Femur (tissue), 1 donor: ENCODE results near the gene EIF4A3.
"Not testable (repeated sequence)": the region's sequence is repeated elsewhere in the genome, so short reads cannot be mapped to it uniquely, and the experiment has no call there.

Source experiments
- DNase-seq: peaks from one replicate; pipeline ENCODE4 v3.0.0-alpha.2; 2017

Gene EIF4A3

GRCh38 chr17:80169784-80170500, 23.0 kb upstream of the EIF4A3 start, which contains the start of gene CARD14:
Gene CARD14, plus strand, starts transcription at chr17:80170030. Its CDS starts 11,409 bp downstream, at chr17:80181439.
- no peak for DNase-seq

- DNase-seq: no peak
These were observed 22.2 kb upstream of the EIF4A3 start for GRCh38 chr17:80169107-80169506.

- no peak for DNase-seq
These were observed 21.4 kb upstream of the EIF4A3 start for GRCh38 chr17:80168371-80168770.

DNA sequence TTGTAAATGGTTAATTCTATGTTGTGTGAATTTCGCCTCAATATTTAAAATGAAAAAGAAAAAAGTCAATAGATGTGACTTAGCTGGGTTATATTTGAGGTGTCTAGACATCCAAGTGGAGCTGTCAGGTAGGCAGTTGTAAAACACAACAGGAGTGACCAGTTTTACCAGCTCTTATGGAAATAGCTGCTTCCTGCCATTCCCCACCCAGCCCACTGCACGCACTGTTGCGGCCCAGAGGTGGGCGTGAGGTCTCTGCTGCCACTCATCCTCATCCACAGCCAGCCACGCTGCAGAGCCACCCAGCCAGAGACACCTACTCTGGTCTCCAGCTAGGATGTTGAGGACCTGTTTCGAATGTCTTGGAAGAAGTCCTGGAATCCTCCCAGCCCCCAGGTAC, 19.5 kb upstream of the EIF4A3 start:
- no peak for DNase-seq

GRCh38 chr17:80164185-80164584, 17.3 kb upstream of the EIF4A3 start:
- no peak for DNase-seq

DNA sequence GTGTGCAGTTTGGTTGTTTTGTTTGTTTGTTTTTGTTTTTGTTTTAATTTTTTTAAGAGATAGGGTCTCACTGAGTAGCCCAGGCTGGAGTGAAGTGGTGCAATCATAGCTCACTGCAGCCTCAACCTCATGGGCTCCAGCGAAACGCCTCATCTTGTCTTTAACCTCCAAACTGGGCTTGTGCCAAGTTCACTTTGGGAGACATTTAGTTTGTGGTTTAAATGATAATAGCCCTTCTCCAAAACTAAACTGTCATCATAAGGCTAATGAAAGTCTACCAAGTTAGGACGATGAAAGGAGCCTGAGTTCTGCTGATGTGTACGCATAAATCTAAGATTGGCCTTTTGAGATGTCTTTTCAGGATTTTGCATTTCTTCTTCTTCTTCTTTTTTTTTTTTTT, 16.4 kb upstream of the EIF4A3 start:
- DNase-seq: no peak

DNA sequence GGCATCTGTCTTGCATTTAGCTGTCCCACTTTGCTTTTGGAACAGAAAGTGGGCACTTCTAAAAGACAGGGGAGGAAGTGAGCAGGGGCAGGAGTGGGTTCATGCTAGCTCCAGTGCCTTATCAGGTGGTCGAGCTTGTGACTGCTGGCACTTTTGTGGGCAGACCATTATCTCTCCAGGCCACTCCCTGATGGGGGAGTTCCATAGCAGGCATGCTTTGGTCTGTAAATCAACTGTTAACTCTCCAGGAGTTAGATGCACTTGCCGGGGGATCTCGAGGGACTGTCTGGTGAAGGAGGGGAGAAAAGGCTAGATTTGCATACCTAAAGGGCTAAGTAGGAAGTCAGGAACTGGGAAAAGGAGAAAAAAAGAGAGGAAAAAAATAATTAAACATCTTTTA, 13.6 kb upstream of the EIF4A3 start:
- DNase-seq: no peak

DNA sequence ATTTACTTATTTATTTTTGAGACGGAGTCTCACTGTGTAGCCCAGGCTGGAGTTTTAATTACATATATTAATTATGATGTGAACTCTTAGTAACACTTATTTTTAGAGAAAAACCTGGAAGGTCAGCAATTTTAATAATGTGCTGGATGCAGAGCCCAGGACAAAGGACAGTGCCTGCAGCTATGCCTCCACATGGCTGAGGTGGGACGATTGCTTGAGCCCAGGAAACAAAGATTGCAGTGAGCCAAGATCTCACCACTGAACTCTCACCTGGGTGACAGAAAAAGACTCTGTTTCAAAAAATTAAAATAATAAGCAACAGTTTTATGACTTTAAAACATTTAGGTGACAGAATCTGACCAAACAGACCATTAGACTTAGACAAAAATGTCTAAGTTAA, 11.9 kb upstream of the EIF4A3 start:
- DNase-seq: no peak

GRCh38 chr17:80155600-80155999, 8.7 kb upstream of the EIF4A3 start:
- DNase-seq: not testable (repeated sequence)

- no peak for DNase-seq
These were observed 7.2 kb upstream of the EIF4A3 start for GRCh38 chr17:80154166-80154565.

- DNase-seq: no peak
These were observed 6.1 kb upstream of the EIF4A3 start for GRCh38 chr17:80153004-80153403.

DNA sequence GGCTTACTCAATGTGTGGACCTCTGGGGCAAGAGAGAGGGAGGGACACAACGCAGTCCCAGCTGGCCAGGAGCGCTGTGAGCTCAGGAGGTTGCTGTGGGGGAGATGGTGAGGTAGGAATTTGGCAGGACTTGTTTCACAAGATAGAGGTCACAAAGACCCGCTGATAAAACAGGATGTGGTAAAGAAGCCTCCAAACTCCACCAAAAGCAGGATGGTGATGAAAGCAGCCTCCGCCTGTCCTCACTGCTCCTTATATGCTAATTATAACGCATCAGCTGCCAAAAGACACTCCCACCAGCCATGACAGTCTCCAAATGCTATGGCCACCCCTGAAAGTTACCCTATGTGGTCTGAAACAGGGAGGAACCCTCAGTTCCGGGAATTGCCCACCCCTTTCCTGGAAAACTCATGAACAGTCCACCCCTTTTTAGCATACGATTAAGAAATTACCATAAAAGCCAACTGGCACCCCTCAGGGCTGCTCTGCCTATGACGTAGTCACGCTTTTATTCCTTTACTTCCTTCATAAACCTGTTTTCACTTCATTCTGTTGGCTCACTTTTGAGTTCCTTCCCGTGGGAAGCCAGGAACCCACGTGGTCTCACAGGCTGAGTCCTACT, 5.3 kb upstream of the EIF4A3 start:
- no peak for DNase-seq

GRCh38 chr17:80151333-80151732, 4.4 kb upstream of the EIF4A3 start:
- DNase-seq: no peak

DNA sequence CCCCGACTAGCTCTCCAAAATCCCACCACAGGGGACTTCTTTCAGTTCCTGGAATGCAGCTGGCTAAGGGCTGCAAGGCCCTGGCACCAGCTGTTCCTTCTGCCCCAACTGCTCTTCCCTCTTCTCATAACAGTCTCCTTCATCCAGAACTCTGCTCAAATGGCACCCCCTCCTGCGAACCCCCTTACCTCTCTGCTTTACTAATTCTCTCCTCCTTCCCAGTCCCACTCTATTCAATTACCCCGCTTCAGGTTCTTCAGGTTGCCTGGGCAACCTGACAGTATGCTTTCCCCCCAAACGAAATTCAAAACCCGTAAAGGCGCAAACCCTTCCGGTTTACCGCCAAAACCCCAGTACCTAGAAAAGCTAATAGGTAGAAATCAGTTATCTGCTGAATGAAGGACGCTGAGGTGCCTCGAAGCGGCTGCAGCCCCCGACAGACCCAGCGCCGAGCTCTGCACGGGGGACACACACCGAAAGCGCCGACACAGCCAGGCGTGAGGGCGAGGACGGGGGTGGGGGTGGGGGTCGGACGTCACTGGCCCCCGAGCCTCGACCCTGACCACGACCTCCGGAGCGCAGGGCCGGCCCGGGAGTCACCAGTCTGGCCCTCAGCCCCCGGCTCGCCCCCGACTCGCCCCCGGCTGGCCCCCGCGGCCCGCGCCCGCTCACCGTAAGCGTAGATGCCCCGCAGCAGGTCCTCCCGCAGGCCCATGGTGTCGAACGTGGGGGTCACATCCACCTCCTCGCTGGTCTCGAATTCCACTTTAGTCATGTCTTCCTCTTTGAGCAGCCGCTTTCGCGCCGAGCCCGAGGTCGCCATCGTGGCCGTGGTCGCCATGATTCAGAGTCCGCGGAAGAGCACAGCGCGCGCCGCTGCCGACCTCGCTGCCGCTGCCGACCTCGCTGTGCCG, 550 bp downstream of the EIF4A3 start:
- peak; percentile 47 for DNase-seq

DNA sequence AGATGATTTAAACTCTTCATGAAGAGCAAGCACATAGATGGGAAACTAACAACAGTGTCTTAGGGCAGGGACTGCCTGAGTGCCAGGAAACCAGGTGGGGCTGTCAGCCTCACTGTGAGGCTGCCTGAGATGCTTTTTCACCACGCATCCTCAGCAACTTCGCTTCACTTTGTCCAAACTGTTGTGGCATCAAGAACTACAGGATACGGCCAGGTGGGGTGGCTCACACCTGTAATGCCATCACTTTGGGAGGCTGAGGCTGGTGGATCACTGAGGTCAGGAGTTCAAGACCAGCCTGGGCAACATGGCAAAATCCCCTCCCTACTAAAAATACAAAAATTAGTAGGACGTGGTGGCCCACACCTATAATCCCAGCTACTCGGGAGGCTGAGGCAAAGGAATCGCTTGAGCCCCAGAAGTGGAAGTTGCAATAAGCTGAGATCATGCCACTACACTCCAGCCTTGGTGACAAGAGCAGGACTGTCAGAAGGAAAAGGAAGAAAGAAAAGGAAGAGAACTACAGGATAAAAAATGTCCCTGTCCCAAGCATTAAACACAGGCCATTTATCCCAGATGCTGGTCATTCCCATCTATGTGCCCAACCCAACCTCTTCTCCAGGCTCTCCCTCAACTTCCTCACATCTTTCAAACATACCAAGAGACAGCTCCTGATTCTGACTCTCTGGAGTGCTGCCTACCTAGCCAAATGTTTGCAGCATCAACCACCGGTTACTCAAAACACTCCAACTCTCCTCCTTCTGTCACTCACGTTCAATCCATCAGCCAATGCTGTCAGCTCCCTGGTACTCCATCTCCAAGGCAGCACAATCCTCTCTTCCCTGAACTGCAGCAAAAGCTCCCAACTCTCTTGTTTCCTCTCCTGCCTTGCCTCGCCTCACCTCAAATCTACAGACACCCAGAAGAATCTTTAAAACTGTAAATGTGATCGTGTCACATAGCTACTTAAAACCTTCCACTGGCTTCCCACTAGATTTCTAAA, 1.6 kb downstream of the EIF4A3 start:
- DNase-seq: no peak

- DNase-seq: no peak
These were observed 4.0 kb downstream of the EIF4A3 start for GRCh38 chr17:80142929-80143328.

DNA sequence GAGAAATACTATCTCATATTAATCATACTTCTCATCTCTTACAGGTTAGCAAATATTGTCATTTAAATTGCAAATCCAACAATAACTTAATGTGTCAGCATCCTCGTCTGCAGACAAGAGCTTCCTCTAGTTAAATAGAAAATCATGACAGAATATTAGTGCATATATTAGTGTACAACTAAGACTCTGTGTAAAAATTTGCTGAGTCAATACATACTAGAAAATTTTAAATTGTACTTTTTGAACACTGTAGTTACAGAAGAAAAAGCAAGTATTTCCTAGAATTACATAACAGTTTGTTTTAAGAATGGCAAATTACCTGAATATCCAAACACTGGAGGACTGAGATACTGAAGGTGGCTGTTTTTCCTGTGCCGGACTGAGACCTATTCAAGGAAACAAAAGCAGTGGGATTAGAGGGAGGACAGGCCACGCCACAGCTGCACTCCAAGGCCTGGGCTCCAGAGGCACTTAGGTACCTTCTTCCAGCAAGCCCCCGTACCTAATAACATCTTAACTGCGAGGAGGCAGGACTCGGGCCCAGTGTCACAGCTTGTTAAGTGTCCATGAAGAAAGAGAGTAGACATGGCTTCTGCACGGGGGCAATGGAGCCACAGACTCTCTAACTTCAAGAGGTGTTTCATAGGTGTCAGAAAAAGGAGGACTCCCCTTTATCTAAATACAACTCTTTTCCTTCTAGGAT, 5.3 kb downstream of the EIF4A3 start:
- no peak for DNase-seq

DNA sequence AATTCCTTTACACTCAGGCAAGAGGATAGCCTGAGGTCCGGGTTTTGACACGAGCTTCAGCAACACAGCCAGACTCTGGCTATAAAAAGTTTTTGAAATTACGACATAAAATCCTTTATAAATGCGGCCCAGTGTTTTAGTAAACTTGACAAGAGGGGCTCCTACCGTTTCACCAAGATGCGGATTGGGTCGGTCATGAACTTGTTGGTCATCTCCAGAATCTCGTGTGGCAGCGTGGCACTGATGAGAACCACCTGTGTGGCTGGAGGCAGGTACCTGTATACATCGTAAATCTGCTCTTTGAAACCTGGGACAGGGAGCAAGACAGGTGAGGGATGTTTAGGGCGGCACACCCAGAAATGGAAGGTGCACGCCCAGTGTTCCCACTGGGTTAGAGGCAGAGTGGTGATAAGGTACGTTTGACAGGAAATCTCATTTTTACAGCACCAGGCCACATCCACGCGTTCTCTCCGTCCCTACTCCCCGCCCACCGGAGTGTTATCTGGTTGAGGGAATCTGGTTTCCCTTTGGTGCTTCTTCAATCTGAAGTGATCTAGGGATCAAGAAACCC, 8.0 kb downstream of the EIF4A3 start:
- no peak for DNase-seq

DNA sequence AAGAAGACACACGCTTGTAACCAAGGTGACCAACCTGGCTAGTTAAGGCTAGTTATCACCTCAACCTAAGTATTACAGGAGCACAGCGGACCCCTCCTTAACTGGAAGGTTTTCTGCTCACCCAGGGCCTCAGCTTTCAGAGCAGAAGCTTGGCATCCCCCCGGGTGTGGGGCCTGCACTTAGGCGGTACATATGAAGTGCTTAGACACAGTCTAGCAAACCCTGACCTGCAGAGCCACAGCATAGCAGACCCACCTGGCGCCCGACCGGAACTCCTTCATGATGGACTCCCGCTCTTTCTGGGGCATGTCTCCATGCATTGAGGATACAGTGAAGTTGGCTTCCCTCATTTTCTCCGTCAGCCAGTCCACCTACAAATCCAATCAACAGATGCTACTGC, 9.8 kb downstream of the EIF4A3 start:
- DNase-seq: no peak

DNA sequence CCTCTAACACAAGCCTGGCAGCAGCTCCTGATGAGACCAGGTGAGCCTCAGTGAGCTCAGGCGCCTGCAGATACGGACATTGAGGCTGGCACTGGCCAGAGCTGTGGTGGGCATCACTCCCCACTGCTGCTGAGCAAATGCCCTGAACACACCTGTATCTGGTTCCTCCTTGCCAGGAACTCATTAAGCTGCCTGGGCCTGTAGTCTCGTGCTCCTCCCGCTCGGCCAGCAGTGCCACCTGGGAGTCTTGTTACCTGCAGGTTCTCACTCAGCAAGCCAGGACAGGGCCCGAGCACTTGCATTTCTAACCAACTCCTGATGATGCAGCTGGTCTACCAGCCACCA, 13.3 kb downstream of the EIF4A3 start:
- DNase-seq: no peak

DNA sequence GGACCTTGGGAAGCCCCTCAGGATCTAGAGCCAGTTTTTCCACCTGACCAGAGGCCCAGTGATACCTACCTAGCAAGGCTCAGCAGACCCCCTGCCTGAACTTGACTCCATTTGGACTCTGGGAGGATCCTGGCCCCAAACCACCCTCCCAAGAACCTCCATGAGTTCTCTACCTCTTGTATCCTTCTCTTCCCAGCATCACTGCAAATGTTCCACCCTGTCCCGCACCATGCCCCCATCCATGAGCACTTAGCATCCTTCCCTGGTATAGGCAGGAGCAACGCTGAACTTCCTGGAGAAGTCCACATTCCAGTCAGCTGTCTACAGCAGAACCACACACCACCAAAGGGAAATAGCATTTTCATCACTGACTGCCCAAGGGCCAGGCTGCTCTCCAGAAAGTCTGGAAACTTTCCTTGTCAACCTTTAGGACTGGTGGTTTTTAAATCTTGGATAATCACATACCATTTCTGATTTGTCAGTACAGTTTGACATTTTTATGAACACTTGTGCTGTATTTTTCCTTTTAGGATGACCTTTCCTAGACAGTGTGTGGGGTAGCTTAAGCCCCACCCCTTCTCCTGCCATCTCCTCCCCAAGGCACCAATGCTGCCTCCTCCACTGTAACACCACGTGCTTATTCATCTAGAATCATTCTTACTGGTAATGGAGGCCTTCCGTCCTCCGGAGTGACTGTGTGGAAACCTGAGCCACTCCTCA, 13.9 kb downstream of the EIF4A3 start:
- DNase-seq: no peak
